Osteoblast (primary cell): Measurements from ENCODE around the gene DLGAP1. TPM values are rescaled to one million over a fixed set of nuclear protein-coding genes. Genes with fewer than 3 reads are reported as not detected.

ENCODE experiments used
- DNase-seq: peaks from one replicate; pipeline ENCODE4 v3.0.0; 2011; ENCODE audit warnings: low spot score, mixed read lengths; ENCODE audit not compliant: insufficient read length; ENCODE audit errors: missing footprints
- H2AFZ ChIP-seq: 2 replicates; pipeline ENCODE4 v1.6.0; 2011; ENCODE audit warnings: mild to moderate bottlenecking, low read length
- H3K27ac ChIP-seq: 2 replicates; pipeline ENCODE4 v1.5.1; 2011; ENCODE audit warnings: mild to moderate bottlenecking, low read depth, low read length, moderate library complexity
- H3K27me3 ChIP-seq: 2 replicates; pipeline ENCODE4 v1.6.0; 2012; ENCODE audit warnings: mild to moderate bottlenecking, control low read depth, inconsistent platforms, low read length, moderate library complexity; ENCODE audit not compliant: insufficient read depth
- H3K36me3 ChIP-seq: 2 replicates; pipeline ENCODE4 v1.5.1; 2011; ENCODE audit warnings: mild to moderate bottlenecking, low read length, control low read depth, moderate library complexity; ENCODE audit not compliant: insufficient read depth
- H3K4me1 ChIP-seq: 2 replicates; pipeline ENCODE4 v1.5.1; 2011; ENCODE audit warnings: mild to moderate bottlenecking, low read length, control low read depth, moderate library complexity; ENCODE audit not compliant: insufficient read depth
- H3K4me2 ChIP-seq: 2 replicates; pipeline ENCODE4 v1.6.0; 2011; ENCODE audit warnings: mild to moderate bottlenecking, low read length; ENCODE audit not compliant: insufficient read depth
- H3K4me3 ChIP-seq: fragments of 200-600 bp; sonication (generic); 3 replicates; pipeline ENCODE4 v1.5.1; 2012; ENCODE audit warnings: mild to moderate bottlenecking, low read length, inconsistent platforms; ENCODE audit not compliant: insufficient read depth
- H3K79me2 ChIP-seq: 2 replicates; pipeline ENCODE4 v1.6.0; 2012; ENCODE audit warnings: mild to moderate bottlenecking, low read length, control low read depth, inconsistent platforms; ENCODE audit not compliant: insufficient read depth
- H3K9me3 ChIP-seq: 2 replicates; pipeline ENCODE4 v1.5.1; 2011; ENCODE audit warnings: low read depth, low read length, control low read depth
- H4K20me1 ChIP-seq: 2 replicates; pipeline ENCODE4 v1.6.0; 2012; ENCODE audit warnings: mild to moderate bottlenecking, low read length, control low read depth; ENCODE audit not compliant: insufficient read depth
- CTCF ChIP-seq: IDR thresholded peaks from 2 replicates; pipeline ENCODE4 v1.5.1; 2011; ENCODE audit warnings: mild to moderate bottlenecking, low read depth, low read length, moderate library complexity; ENCODE audit errors: extremely low read depth
- total RNA-seq: library from RNA; depleted of rRNA; stranded (reverse); fragments of >200 nt; gene quantifications from 2 replicates; pipeline ENCODE4 v1.2.3, GENCODE V29; 2012

DLGAP1 gene
- total RNA-seq, 1 donor: not detected

DNA sequence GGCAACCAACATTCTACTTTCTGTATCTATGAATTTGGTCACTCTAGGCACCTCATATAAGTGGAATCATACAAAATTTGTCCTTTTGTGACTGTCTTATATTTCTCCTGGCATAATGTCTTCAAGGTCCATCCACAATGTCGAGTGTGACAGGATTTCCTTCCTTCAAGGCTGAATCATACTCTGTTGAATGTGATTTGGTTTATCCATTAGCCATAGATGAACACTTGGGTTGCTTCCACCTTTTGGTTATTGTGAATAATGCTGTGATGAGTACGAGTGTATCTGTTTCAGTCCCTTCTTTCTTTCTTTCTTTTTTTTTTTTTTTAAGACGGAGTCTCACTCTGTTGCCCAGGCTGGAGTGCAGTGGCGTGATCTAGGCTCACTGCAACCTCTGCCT, 693.8 kb downstream of the DLGAP1 start:
- H3K9me3 ChIP-seq: no peaks in the 10 kb centered on the region

GRCh38 chr18:3760741-3761140, 694.4 kb downstream of the DLGAP1 start:
- no peak overlapping the region for H3K27ac ChIP-seq
- no peak overlapping the region for H2AFZ ChIP-seq
- no peaks in the 10 kb centered on the region for H3K79me2 ChIP-seq
- H3K36me3 ChIP-seq: no peaks in the 10 kb centered on the region
- no peaks in the 10 kb centered on the region for H3K4me1 ChIP-seq
- no peaks in the 10 kb centered on the region for H4K20me1 ChIP-seq
- no peak for TF ChIP-seq CTCF
- no peaks in the 10 kb centered on the region for H3K9me3 ChIP-seq
- no peaks in the 10 kb centered on the region for H3K27me3 ChIP-seq
- no peak overlapping the region for H3K4me2 ChIP-seq
- H3K4me3 ChIP-seq: no peak overlapping the region
- no peak for DNase-seq

More for the DNA sequence above, 693.8 kb downstream of the DLGAP1 start:
- Histone ChIP-seq H3K27ac (no peak overlapping the region), H3K27me3 (no peaks in the 10 kb centered on the region), H3K4me1 (no peaks in the 10 kb centered on the region), H3K36me3 (no peaks in the 10 kb centered on the region), H3K4me3 (no peak overlapping the region), H3K79me2 (no peaks in the 10 kb centered on the region), H2AFZ (no peak overlapping the region), H3K4me2 (no peak overlapping the region), H4K20me1 (no peaks in the 10 kb centered on the region)
- no peak for DNase-seq
- no peak for TF ChIP-seq CTCF

DNA sequence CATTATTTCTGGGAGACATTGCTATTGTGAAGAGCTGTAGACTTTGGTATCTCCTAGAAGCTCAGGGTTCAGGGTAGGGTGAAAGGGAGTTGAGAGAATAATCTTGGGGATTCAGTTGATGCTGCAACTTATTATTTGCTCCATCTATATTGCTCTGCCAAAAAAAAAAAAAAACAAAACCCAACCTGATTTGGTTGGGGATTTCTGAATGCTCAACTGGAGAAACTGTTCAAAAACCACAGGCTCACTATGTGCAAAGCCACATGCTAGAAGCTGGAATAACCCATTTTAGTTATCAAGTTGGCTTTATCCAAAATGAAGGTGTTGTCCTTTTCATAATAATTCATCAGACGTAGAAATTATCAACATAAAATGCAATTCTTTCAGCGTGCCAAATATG, 696.0 kb downstream of the DLGAP1 start:
- Histone ChIP-seq H3K27me3 (no peaks in the 10 kb centered on the region), H3K36me3 (no peaks in the 10 kb centered on the region), H3K9me3 (no peaks in the 10 kb centered on the region), H3K27ac (no peak overlapping the region), H4K20me1 (no peaks in the 10 kb centered on the region), H3K4me3 (no peak overlapping the region), H3K79me2 (no peaks in the 10 kb centered on the region), H3K4me1 (no peaks in the 10 kb centered on the region), H2AFZ (no peak overlapping the region), H3K4me2 (no peak overlapping the region)
- no peak for TF ChIP-seq CTCF
- DNase-seq: no peak

GRCh38 chr18:3758531-3758930, 696.6 kb downstream of the DLGAP1 start:
- Histone ChIP-seq H3K9me3 (no peaks in the 10 kb centered on the region), H3K27ac (no peak overlapping the region), H3K4me2 (no peak overlapping the region), H3K27me3 (no peaks in the 10 kb centered on the region), H3K4me1 (no peaks in the 10 kb centered on the region), H2AFZ (no peak overlapping the region), H3K36me3 (no peaks in the 10 kb centered on the region), H4K20me1 (no peaks in the 10 kb centered on the region), H3K4me3 (no peak overlapping the region), H3K79me2 (no peaks in the 10 kb centered on the region)
- TF ChIP-seq CTCF: no peak
- no peak for DNase-seq
